GM12878 (cell line): ENCODE data around the gene MAP1LC3B. TPM values are rescaled to one million over a fixed set of nuclear protein-coding genes. Genes with fewer than 3 reads are reported as not detected.

Experiments
- ATAC-seq: fragments of 200-7000 bp; cut with Tn5 transposase; 3 replicates; pipeline ENCODE4 v1.9.1; 2020; ENCODE audit warnings: mild to moderate bottlenecking, moderate library complexity
- BruUV-seq: library from RNA; stranded (reverse); fragments of 400-500 nt; replicated peaks from 2 replicates; lab custom pipeline; 2021; lab: Mats Ljungman, UMichigan
- CTCF ChIA-PET: fragments of 300-600 bp; sonication (Branson Sonifier 250); formaldehyde crosslinking; extraction: SDS; loops from one replicate; lab custom pipeline; 2021; ENCODE audit warnings: inconsistent platforms; lab: Yijun Ruan, JAX
- POLR2A ChIA-PET: fragments of 350-600 bp; formaldehyde crosslinking; extraction: SDS; loops from one replicate; lab custom pipeline; 2021; ENCODE audit warnings: inconsistent platforms; lab: Charles Lee
- RAD21 ChIA-PET: fragments of 300-600 bp; sonication (Branson Sonifier 250); formaldehyde crosslinking; loops from one replicate; lab custom pipeline; 2023; ENCODE audit warnings: antibody characterized with exemption; ENCODE audit not compliant: unreplicated experiment; lab: Charles Lee
- SMC1A ChIA-PET: fragments of 300-600 bp; sonication (Branson Sonifier 250); formaldehyde crosslinking; loops from one replicate; lab custom pipeline; 2023; ENCODE audit not compliant: unreplicated experiment, uncharacterized antibody; lab: Charles Lee
- DNase-seq: peaks from one replicate; pipeline ENCODE4 v3.0.0-alpha.2; 2011; ENCODE audit warnings: low read depth, low spot score
- FAIRE-seq: peaks from 3 replicates; lab custom pipeline; 2011; peaks lifted over from hg19 to GRCh38; lab: Jason Lieb, UNC
- H2AFZ ChIP-seq: 2 replicates; pipeline ENCODE4 v1.6.0; 2011; ENCODE audit warnings: low read depth, low read length, control low read depth; ENCODE audit not compliant: control insufficient read depth
- H3K27ac ChIP-seq: 2 replicates; pipeline ENCODE4 v1.5.1; 2011; ENCODE audit warnings: control low read depth; ENCODE audit not compliant: control insufficient read depth, insufficient read depth
- H3K27me3 ChIP-seq, 2 experiments: replicated peaks in 1 of 2; 2 replicates each; pipeline versions ENCODE4 v1.6.0 to v1.6.1; 2011; ENCODE audit warnings: low read length in 1 of 2; ENCODE audit not compliant: control insufficient read depth in 2 of 2, insufficient read depth in 2 of 2
- H3K36me3 ChIP-seq, 2 experiments: 2 replicates each; pipeline ENCODE4 v1.5.1; 2011; ENCODE audit warnings: low read length in 1 of 2; ENCODE audit not compliant: control insufficient read depth in 2 of 2, insufficient read depth in 2 of 2
- H3K4me1 ChIP-seq: 2 replicates; pipeline ENCODE4 v1.6.1; 2011; ENCODE audit warnings: mild to moderate bottlenecking, low read length, moderate library complexity, mixed read lengths; ENCODE audit not compliant: control insufficient read depth, insufficient read depth
- H3K4me2 ChIP-seq: 2 replicates; pipeline ENCODE4 v1.6.0; 2011; ENCODE audit warnings: control low read depth; ENCODE audit not compliant: control insufficient read depth, insufficient read depth
- H3K4me3 ChIP-seq: fragments of 200-600 bp; sonication (generic); 2 replicates; pipeline ENCODE4 v1.5.1; 2016
- H3K79me2 ChIP-seq: 2 replicates; pipeline ENCODE4 v1.6.0; 2011; ENCODE audit warnings: low read length; ENCODE audit not compliant: control insufficient read depth, insufficient read depth
- H3K9ac ChIP-seq: 2 replicates; pipeline ENCODE4 v1.8.0; 2011; ENCODE audit warnings: low read length, control low read depth, mixed read lengths; ENCODE audit not compliant: control insufficient read depth, insufficient read depth
- H3K9me3 ChIP-seq: replicated peaks from 3 replicates; pipeline ENCODE4 v1.5.1; 2011; ENCODE audit warnings: mild to moderate bottlenecking, low read length; ENCODE audit not compliant: control insufficient read depth, insufficient read depth
- H4K20me1 ChIP-seq: 2 replicates; pipeline ENCODE4 v1.6.0; 2011; ENCODE audit not compliant: control insufficient read depth, insufficient read depth
- ATF7 ChIP-seq: fragments of 450-650 bp; IDR thresholded peaks from 2 replicates; pipeline ENCODE4 v1.6.1; 2016; ENCODE audit warnings: low read depth, mild to moderate bottlenecking
- BMI1 ChIP-seq: fragments of 450-650 bp; IDR thresholded peaks from 2 replicates; pipeline ENCODE4 v1.6.1; 2016; ENCODE audit warnings: mild to moderate bottlenecking, moderate library complexity, borderline replicate concordance
- CREB1 ChIP-seq: IDR thresholded peaks from 2 replicates; pipeline ENCODE4 v1.6.1; 2012; ENCODE audit warnings: low read depth, mild to moderate bottlenecking, inconsistent platforms
- CREM ChIP-seq: IDR thresholded peaks from 2 replicates; pipeline ENCODE4 v1.6.1; 2014; ENCODE audit warnings: antibody characterized with exemption, low read depth
- PAX5 ChIP-seq: IDR thresholded peaks from 2 replicates; pipeline ENCODE4 v1.6.1; 2011; ENCODE audit warnings: low read depth, low read length, borderline replicate concordance
- SREBF1 ChIP-seq: IDR thresholded peaks from 2 replicates; pipeline ENCODE4 v1.6.1; 2012; ENCODE audit warnings: mild to moderate bottlenecking, low read length
- SREBF2 ChIP-seq: IDR thresholded peaks from 2 replicates; pipeline ENCODE4 v1.6.1; 2012; ENCODE audit warnings: mild to moderate bottlenecking, low read length
- STAT3 ChIP-seq: IDR thresholded peaks from 2 replicates; pipeline ENCODE4 v1.6.1; 2011; ENCODE audit warnings: low read depth, low read length, improper control_type of control experiment
- TCF7 ChIP-seq: IDR thresholded peaks from 2 replicates; pipeline ENCODE4 v1.6.1; 2014; ENCODE audit warnings: antibody characterized with exemption, borderline replicate concordance
- WGBS: methylation state at CpG from one replicate; pipeline ENCODE4 v1.1.6; 2016; ENCODE audit warnings: low lambda C conversion rate; ENCODE audit not compliant: insufficient replicate concordance, insufficient coverage; ENCODE audit errors: missing lambda C conversion rate; 5-methylcytosine and 5-hydroxymethylcytosine counted together
- in situ Hi-C: fragments of 300-500 bp; cut with MboI; formaldehyde crosslinking; loops from 9 replicates; pipeline ENCODE4 v1.14.3; 2018; ENCODE audit warnings: mixed read lengths
- intact Hi-C: fragments of 100-400 bp; cut with micrococcal nuclease; formaldehyde crosslinking; loops from one replicate; pipeline ENCODE4 v1.14.2; 2022; ENCODE audit not compliant: unreplicated experiment
- polyA plus RNA-seq, 11 experiments: library from polyadenylated mRNA; depleted of rRNA in 4 of 11; unstranded in 6 of 11; stranded (reverse) in 5 of 11; fragments of >200 nt; fragmentation: Nextera tagmentation in 4 of 11; fragmentation: Illumina TruSeq in 1 of 11; extraction: Ambion mirVana in 4 of 11; extraction: Trizol in 1 of 11; gene quantifications; 1 replicate in 1 of 11; 2 replicates in 10 of 11; pipeline versions ENCODE4 v1.2.1 to v1.2.3, GENCODE V29; 2011 to 2016; ENCODE audit warnings: inconsistent platforms in 2 of 11, missing spikeins in 2 of 11, low read depth in 1 of 11
- total RNA-seq, 4 experiments: library from RNA; depleted of rRNA in 3 of 4; stranded (reverse); fragments of >200 nt in 3 of 4; fragmentation: Illumina TruSeq in 1 of 4; extraction: Trizol in 1 of 4; gene quantifications; 2 replicates each; pipeline versions ENCODE4 v1.2.1 to v1.2.3, GENCODE V29; 2013 to 2021
- TF ChIP-seq, protein P1 (sequence below), 3 experiments: IDR thresholded peaks in 2 of 3; conservative IDR thresholded peaks in 1 of 3; 2 replicates each; pipeline ENCODE4 v1.5.1; 2011; ENCODE audit warnings: low read depth in 3 of 3, low read length in 3 of 3, mild to moderate bottlenecking in 3 of 3, control low read depth in 2 of 3, moderate library complexity in 2 of 3, inconsistent platforms in 1 of 3, mixed read lengths in 1 of 3; ENCODE audit not compliant: control insufficient read depth in 2 of 3, insufficient read depth in 1 of 3; ENCODE audit errors: extremely low read depth in 1 of 3
- TF ChIP-seq, protein P2 (sequence below): fragments of 450-650 bp; IDR thresholded peaks from 2 replicates; pipeline ENCODE4 v1.6.1; 2016; ENCODE audit warnings: mild to moderate bottlenecking
- TF ChIP-seq, protein P3 (sequence below): fragments of 450-650 bp; IDR thresholded peaks from 2 replicates; pipeline ENCODE4 v1.6.1; 2014; ENCODE audit warnings: mild to moderate bottlenecking
- TF ChIP-seq, protein P4 (sequence below): fragments of 450-650 bp; formaldehyde crosslinking; IDR thresholded peaks from 2 replicates; pipeline ENCODE4 v1.4.0; 2020; ENCODE audit warnings: mild to moderate bottlenecking, moderate library complexity
- TF ChIP-seq, protein P5 (sequence below): fragments of 450-650 bp; IDR thresholded peaks from 2 replicates; pipeline ENCODE4 v1.6.1; 2018; ENCODE audit warnings: borderline replicate concordance, mild to moderate bottlenecking; ENCODE audit not compliant: partially characterized antibody

Gene MAP1LC3B
- total and polyA plus RNA-seq, 10 of the 15 experiments (the other 5 are each of a cell fraction or from before 2014, with no cell fraction given) = 6.1 to 42.8 (median 13.7) TPM

DNA sequence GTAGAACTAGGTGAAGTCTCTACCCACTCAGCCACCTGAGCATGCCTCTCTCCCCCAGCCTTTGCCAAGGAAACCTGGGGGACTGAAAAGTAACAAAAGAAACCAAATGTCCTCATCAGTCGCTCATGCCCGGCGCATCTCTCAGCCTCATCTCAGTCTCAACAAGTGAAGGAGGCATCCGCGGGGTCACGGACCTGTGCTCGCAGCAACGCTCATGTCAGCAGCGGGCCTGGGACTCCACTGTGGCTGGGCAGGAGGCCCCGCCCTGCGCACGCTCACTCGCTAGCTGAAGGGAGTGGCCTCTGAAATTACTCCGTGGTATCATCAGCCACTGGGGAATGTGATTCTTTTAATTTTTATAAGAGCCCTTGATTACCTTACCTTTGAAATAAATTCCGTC lies 31.3 kb downstream of the MAP1LC3B start:
- 82% methylated on average over 15 of the region's 15 CpGs for WGBS
- no peak overlapping the region for H2AFZ ChIP-seq
- DNase-seq = no peak
- H3K4me1 ChIP-seq = no peaks in the 10 kb centered on the region
- intact Hi-C loops (no loop called here), in situ Hi-C loops (no loop called here)
- no peaks in the 10 kb centered on the region; a peak in 1 of 4 replicates for H3K27me3 ChIP-seq
- H3K36me3 ChIP-seq = no peaks in the 10 kb centered on the region
- no peaks in the 10 kb centered on the region for H3K79me2 ChIP-seq
- FAIRE-seq = no peak
- no peak overlapping the region for H3K9ac ChIP-seq
- H3K27ac ChIP-seq = no peak overlapping the region
- ATAC-seq = no peak
- no peaks in the 10 kb centered on the region; the same call in 1 of the 2 replicates for H4K20me1 ChIP-seq
- ChIA-PET POLR2A (no interaction called here), SMC1A (no interaction called here), CTCF (no interaction called here), RAD21 (no interaction called here)
- BruUV-seq = no TSS peak
- no peaks in the 10 kb centered on the region; the same call in 2 of the 3 replicates for H3K9me3 ChIP-seq
- H3K4me3 ChIP-seq = no peak overlapping the region
- H3K4me2 ChIP-seq = no peak overlapping the region
- TF ChIP-seq, protein P1, sequence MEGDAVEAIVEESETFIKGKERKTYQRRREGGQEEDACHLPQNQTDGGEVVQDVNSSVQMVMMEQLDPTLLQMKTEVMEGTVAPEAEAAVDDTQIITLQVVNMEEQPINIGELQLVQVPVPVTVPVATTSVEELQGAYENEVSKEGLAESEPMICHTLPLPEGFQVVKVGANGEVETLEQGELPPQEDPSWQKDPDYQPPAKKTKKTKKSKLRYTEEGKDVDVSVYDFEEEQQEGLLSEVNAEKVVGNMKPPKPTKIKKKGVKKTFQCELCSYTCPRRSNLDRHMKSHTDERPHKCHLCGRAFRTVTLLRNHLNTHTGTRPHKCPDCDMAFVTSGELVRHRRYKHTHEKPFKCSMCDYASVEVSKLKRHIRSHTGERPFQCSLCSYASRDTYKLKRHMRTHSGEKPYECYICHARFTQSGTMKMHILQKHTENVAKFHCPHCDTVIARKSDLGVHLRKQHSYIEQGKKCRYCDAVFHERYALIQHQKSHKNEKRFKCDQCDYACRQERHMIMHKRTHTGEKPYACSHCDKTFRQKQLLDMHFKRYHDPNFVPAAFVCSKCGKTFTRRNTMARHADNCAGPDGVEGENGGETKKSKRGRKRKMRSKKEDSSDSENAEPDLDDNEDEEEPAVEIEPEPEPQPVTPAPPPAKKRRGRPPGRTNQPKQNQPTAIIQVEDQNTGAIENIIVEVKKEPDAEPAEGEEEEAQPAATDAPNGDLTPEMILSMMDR (IDR thresholded peaks at IDR 0.05 in 2 of 3, conservative IDR thresholded peaks at IDR 0.05 in 1 of 3; ENCODE audit: control insufficient read depth in 2 of 3, extremely low read depth in 1 of 3, insufficient read depth in 1 of 3, low read depth in 3 of 3, low read length in 3 of 3) = no peak
- no peak for TF ChIP-seq PAX5
- no peak for TF ChIP-seq TCF7
- no peak for TF ChIP-seq SREBF2
- TF ChIP-seq, protein P2, sequence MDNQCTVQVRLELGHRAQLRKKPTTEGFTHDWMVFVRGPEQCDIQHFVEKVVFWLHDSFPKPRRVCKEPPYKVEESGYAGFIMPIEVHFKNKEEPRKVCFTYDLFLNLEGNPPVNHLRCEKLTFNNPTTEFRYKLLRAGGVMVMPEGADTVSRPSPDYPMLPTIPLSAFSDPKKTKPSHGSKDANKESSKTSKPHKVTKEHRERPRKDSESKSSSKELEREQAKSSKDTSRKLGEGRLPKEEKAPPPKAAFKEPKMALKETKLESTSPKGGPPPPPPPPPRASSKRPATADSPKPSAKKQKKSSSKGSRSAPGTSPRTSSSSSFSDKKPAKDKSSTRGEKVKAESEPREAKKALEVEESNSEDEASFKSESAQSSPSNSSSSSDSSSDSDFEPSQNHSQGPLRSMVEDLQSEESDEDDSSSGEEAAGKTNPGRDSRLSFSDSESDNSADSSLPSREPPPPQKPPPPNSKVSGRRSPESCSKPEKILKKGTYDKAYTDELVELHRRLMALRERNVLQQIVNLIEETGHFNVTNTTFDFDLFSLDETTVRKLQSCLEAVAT = no peak
- TF ChIP-seq, protein P3, sequence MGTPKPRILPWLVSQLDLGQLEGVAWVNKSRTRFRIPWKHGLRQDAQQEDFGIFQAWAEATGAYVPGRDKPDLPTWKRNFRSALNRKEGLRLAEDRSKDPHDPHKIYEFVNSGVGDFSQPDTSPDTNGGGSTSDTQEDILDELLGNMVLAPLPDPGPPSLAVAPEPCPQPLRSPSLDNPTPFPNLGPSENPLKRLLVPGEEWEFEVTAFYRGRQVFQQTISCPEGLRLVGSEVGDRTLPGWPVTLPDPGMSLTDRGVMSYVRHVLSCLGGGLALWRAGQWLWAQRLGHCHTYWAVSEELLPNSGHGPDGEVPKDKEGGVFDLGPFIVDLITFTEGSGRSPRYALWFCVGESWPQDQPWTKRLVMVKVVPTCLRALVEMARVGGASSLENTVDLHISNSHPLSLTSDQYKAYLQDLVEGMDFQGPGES = no peak
- TF ChIP-seq CREB1 = no peak
- no peak for TF ChIP-seq BMI1
- TF ChIP-seq, protein P4, sequence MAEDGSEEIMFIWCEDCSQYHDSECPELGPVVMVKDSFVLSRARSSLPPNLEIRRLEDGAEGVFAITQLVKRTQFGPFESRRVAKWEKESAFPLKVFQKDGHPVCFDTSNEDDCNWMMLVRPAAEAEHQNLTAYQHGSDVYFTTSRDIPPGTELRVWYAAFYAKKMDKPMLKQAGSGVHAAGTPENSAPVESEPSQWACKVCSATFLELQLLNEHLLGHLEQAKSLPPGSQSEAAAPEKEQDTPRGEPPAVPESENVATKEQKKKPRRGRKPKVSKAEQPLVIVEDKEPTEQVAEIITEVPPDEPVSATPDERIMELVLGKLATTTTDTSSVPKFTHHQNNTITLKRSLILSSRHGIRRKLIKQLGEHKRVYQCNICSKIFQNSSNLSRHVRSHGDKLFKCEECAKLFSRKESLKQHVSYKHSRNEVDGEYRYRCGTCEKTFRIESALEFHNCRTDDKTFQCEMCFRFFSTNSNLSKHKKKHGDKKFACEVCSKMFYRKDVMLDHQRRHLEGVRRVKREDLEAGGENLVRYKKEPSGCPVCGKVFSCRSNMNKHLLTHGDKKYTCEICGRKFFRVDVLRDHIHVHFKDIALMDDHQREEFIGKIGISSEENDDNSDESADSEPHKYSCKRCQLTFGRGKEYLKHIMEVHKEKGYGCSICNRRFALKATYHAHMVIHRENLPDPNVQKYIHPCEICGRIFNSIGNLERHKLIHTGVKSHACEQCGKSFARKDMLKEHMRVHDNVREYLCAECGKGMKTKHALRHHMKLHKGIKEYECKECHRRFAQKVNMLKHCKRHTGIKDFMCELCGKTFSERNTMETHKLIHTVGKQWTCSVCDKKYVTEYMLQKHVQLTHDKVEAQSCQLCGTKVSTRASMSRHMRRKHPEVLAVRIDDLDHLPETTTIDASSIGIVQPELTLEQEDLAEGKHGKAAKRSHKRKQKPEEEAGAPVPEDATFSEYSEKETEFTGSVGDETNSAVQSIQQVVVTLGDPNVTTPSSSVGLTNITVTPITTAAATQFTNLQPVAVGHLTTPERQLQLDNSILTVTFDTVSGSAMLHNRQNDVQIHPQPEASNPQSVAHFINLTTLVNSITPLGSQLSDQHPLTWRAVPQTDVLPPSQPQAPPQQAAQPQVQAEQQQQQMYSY (CRISPR knock-in tag) = no peak
- no peak for TF ChIP-seq CREM
- TF ChIP-seq SREBF1 = no peak
- TF ChIP-seq, protein P5, sequence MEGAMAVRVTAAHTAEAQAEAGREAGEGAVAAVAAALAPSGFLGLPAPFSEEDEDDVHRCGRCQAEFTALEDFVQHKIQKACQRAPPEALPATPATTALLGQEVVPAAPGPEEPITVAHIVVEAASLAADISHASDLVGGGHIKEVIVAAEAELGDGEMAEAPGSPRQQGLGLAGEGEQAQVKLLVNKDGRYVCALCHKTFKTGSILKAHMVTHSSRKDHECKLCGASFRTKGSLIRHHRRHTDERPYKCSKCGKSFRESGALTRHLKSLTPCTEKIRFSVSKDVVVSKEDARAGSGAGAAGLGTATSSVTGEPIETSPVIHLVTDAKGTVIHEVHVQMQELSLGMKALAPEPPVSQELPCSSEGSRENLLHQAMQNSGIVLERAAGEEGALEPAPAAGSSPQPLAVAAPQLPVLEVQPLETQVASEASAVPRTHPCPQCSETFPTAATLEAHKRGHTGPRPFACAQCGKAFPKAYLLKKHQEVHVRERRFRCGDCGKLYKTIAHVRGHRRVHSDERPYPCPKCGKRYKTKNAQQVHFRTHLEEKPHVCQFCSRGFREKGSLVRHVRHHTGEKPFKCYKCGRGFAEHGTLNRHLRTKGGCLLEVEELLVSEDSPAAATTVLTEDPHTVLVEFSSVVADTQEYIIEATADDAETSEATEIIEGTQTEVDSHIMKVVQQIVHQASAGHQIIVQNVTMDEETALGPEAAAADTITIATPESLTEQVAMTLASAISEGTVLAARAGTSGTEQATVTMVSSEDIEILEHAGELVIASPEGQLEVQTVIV = no peak
- TF ChIP-seq STAT3 = no peak
- no peak for TF ChIP-seq ATF7
